ENCODE results near the gene XYLT1. TPM values are rescaled to one million over a fixed set of nuclear protein-coding genes. Genes with fewer than 3 reads are reported as not detected.
A peak's percentile ranks its signal among the peaks of the same experiment; 100 is the strongest.

XYLT1 gene
- total and polyA plus RNA-seq, 10 of the 15 experiments (the other 5 are each of a cell fraction or from before 2014, with no cell fraction given) = 0.88 to 14.8 (median 5.8) TPM

- H3K4me3 ChIP-seq = no peak overlapping the region
- no peaks in the 10 kb centered on the region for H4K20me1 ChIP-seq (ENCODE audit: control insufficient read depth, insufficient read depth)
- ChIA-PET SMC1A (ENCODE audit: uncharacterized antibody, unreplicated experiment) (interaction anchor here (1.0 to 1.7 kb wide), 6 partner anchors 10 to 168 kb away, joined by 3 to 7 read pairs (median 4); no protein-coding TSS in a partner anchor), CTCF (interaction anchor here (1.5 kb wide), 1 partner anchor 108 kb away, joined by 3 read pairs; no protein-coding TSS in a partner anchor), POLR2A (no interaction called here), RAD21 (ENCODE audit: unreplicated experiment) (interaction anchor here (0.6 to 1.3 kb wide), 4 partner anchors 14 to 172 kb away, joined by 4 to 7 read pairs (median 4); no protein-coding TSS in a partner anchor)
- intact Hi-C loops (cut with micrococcal nuclease; ENCODE audit: unreplicated experiment) (loop anchor here (5.0 kb wide), 1 partner anchor 148 kb away; no protein-coding TSS in a partner anchor), in situ Hi-C loops (cut with MboI) (no loop called here)
- H3K9ac ChIP-seq (ENCODE audit: control insufficient read depth, insufficient read depth, low read length) = no peak overlapping the region
- H3K27ac ChIP-seq (ENCODE audit: control insufficient read depth, insufficient read depth) = no peak overlapping the region
- H3K79me2 ChIP-seq (ENCODE audit: control insufficient read depth, insufficient read depth, low read length) = no peaks in the 10 kb centered on the region
- WGBS (ENCODE audit: insufficient coverage, insufficient replicate concordance, low lambda C conversion rate, missing lambda C conversion rate) = 68% methylated on average over 7 of the region's 7 CpGs
- H3K27me3 ChIP-seq (replicated peaks in 1 of 2; ENCODE audit: control insufficient read depth in 2 of 2, insufficient read depth in 2 of 2, low read length in 1 of 2) = no peaks in the 10 kb centered on the region
- no peak for ATAC-seq
- H3K4me2 ChIP-seq (ENCODE audit: control insufficient read depth, insufficient read depth) = no peak overlapping the region
- DNase-seq (ENCODE audit: low read depth, low spot score) = no peak
- H3K4me1 ChIP-seq (ENCODE audit: control insufficient read depth, insufficient read depth, low read length) = peaks cover 12% of the 10 kb centered on the region
- no peaks in the 10 kb centered on the region for H3K9me3 ChIP-seq (replicated peaks; ENCODE audit: control insufficient read depth, insufficient read depth, low read length)
- peaks cover 3% of the 10 kb centered on the region in 2 experiments; a peak in 3 of 4 replicates for H3K36me3 ChIP-seq (ENCODE audit: control insufficient read depth in 2 of 2, insufficient read depth in 2 of 2, low read length in 1 of 2)
- no peak overlapping the region for H2AFZ ChIP-seq (ENCODE audit: control insufficient read depth, low read depth, low read length)
- TF ChIP-seq, protein P1, sequence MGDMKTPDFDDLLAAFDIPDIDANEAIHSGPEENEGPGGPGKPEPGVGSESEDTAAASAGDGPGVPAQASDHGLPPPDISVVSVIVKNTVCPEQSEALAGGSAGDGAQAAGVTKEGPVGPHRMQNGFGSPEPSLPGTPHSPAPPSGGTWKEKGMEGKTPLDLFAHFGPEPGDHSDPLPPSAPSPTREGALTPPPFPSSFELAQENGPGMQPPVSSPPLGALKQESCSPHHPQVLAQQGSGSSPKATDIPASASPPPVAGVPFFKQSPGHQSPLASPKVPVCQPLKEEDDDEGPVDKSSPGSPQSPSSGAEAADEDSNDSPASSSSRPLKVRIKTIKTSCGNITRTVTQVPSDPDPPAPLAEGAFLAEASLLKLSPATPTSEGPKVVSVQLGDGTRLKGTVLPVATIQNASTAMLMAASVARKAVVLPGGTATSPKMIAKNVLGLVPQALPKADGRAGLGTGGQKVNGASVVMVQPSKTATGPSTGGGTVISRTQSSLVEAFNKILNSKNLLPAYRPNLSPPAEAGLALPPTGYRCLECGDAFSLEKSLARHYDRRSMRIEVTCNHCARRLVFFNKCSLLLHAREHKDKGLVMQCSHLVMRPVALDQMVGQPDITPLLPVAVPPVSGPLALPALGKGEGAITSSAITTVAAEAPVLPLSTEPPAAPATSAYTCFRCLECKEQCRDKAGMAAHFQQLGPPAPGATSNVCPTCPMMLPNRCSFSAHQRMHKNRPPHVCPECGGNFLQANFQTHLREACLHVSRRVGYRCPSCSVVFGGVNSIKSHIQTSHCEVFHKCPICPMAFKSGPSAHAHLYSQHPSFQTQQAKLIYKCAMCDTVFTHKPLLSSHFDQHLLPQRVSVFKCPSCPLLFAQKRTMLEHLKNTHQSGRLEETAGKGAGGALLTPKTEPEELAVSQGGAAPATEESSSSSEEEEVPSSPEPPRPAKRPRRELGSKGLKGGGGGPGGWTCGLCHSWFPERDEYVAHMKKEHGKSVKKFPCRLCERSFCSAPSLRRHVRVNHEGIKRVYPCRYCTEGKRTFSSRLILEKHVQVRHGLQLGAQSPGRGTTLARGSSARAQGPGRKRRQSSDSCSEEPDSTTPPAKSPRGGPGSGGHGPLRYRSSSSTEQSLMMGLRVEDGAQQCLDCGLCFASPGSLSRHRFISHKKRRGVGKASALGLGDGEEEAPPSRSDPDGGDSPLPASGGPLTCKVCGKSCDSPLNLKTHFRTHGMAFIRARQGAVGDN (IDR thresholded peaks at IDR 0.05) = no peak
- 0 out of 2 replicates have a peak, but pooled peaks have one; percentile 4 for TF ChIP-seq RUNX3 (IDR thresholded peaks at IDR 0.05; ENCODE audit: low read length)
- BruUV-seq (replicated peaks) = no TSS peak
- no peak for FAIRE-seq
Observed at GRCh38 chr16:17450291-17450690, 20.5 kb downstream of the XYLT1 start.

Data from GM12878 (cell line).